GM18508 (cell line): Measurements from ENCODE around the gene B9D1.

Experiments used
- ATAC-seq: cut with Tn5 transposase; IDR thresholded peaks from one replicate; pipeline ENCODE4 v1.9.1; 2021; ENCODE audit warnings: moderate number of reproducible peaks; ENCODE audit not compliant: insufficient read depth, unreplicated experiment

Gene B9D1, protein sequence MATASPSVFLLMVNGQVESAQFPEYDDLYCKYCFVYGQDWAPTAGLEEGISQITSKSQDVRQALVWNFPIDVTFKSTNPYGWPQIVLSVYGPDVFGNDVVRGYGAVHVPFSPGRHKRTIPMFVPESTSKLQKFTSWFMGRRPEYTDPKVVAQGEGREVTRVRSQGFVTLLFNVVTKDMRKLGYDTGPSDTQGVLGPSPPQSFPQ

DNA sequence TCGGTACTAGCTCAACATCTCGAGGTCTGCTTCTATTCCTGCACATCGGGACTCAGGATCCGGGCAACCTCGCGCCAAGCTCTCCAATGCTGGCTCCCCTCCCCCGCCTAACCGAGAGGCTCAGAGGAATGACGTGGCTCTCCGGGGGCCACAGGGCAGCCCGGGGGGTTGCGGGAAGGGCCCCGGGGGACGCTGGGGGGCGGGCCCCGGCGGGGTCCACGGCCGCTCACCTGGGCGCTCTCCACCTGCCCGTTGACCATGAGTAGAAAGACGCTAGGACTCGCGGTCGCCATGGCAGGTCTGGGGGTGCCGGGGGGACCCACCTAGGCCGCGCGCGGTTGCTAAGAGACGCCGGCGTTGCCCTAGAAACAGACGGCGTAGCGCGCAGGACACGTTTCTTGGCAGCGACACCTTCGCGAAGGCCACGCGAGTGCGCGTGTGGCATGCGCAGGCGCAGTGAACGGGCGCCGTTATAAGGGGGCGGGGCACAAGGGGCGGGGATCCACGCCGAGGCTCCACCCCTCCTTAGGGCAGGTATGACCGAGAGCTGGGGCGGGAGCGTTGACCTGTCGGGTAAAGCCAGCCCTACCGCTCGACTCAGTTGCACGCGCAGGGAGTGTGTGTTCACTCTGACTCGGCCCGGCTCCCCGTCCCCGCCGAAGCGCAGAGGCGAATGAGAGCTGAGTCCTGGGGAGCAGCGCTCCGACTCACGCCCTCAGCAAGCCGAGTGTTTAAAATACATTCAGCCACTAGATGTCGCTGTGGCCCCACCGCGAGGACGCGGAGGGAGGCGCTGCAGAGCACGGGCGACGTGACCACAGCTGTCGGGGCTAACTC, at the start of gene B9D1:
B9D1 (minus strand) TSS at position 447 of the 837 bp plus-strand sequence; CDS start at position 293, 154 bp downstream.
- peak; percentile 57 for ATAC-seq

DNA sequence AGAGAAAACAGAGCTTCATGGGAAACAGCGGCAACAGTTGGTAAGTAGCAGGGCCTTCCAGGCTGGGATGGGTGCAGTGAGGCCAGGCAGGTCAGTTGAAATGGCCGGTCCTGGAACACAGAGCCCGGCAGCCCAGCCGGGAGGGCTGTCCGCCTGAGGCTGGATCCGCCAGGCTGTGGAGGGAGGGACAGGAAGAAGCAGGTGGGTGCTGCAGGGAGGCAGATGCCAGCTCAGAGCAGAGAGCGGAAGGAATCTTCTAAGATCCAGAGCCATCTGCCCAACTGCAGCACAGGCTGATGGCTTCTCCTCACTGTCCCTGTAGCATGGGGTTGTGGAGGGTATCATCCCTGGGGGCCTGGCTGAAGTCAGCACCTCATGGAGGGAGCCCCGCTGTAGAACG, 49.1 kb upstream of the B9D1 start:
- ATAC-seq, result no peak

DNA sequence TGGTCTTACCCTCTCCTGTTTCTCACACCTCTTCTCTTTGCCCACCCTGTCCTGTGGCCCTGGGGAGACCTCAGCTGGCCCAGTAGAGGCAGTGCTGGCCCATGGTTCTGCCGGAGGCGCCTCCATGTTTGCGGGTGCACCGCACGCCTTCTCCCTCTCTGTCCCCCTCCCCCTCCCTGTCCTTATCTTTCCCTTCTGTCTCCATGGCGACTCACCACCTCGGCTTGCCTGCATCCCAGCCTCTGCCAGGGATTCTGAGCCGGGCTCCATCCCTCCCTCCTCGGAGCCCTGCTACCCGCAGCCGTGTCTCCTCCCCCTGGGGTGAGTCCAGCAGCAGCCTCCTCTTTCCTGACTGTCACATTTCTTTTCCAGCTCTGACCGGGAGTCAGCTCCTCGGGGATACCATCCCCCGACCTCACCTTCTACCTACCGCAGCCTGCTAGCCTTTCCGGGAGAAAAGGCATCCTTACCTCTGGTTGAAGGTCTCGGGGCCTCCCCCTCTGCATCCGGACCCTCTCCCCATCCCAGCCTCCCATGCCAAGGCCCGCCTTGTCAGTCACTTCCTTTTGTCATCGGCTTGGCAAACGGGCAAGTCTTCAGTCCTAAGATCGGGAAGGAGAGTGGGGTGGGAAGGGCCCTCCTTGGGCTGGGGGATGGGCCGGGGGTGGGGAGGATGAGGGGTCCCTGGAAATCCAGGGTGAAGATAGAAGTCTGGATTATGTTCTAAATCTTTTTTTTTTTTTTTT, 48.5 kb upstream of the B9D1 start, which contains the start of gene RNF112:
RNF112 (plus strand) TSS at position 358 of the 746 bp plus-strand sequence; CDS start at position 535, 177 bp downstream.
- no peak for ATAC-seq

DNA sequence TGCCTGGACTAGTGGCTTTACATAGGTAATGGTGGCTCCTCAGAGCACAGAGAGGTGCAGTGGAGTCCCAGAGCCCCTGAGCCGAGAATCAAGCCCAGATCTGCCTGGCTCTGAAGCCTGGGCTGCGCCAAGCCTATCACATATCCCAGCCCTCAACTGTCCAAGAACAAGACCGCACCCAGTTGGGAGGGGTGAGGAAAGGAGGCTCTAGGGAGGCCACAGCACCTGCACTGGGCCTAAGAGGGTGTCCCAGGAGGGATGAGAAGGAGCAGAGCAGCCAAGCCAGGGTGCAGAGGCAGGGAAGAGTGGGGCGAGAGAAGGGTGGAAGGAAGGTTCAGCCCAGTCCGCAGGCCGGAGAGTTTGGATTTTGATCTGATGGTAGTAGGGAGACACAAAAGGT, 47.6 kb upstream of the B9D1 start:
- ATAC-seq, result no peak

DNA sequence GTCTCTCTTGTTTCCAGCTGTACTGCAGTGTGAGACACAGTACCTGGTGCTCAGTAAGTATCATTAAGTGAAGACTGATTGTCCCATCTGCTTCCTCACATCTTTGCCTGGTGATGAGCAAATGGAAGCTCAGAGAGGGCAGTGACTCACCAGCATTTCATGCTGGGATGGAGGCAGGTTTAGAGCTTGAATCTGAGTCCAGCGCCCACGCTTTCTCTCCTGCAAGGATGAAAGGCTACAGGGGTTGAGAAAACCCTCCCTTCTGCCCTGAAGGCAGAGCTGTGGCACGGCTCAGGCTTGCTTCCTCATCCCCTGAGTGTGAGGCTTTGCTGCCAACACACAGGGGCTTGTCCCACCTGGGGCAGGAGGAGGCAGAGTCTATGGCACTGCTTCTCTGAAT, 47.0 kb upstream of the B9D1 start:
- no peak for ATAC-seq

DNA sequence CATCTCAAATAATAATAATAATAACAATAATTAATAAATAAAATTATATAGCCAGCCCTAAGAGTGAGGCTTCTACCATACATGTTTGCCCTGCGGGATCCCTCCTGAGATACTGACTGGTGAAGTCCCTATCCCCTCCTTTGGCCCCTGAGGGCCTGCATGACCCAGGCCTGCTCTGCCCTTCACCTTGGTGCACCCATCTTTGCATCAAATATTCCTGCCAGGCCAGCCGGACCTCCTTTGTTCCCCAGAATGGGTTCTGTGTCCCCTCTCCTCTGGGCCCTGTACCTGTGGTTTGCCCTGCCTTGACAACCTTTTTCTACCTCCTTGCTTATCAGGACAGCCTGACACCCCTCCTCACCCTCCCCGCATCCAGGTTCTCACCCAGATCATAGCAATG, 46.5 kb upstream of the B9D1 start:
- ATAC-seq, result no peak

DNA sequence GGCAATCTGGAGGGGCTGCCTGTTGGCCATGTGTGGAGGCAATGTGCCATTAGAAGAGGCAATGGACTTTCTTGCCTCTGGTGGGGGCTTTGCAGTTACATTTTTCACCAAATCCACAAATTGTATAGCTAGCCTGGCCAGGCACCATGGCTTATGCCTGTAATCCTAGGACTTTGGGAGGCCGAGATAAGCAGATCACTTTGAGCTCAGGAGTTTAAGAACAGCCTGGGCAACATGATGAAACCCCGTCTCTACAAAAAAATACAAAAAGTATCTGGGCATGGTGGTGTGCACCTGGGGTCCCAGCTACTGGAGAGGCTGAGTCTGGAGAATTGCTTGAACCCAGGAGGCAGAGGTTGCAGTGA, 45.8 kb upstream of the B9D1 start:
- ATAC-seq, result no peak

DNA sequence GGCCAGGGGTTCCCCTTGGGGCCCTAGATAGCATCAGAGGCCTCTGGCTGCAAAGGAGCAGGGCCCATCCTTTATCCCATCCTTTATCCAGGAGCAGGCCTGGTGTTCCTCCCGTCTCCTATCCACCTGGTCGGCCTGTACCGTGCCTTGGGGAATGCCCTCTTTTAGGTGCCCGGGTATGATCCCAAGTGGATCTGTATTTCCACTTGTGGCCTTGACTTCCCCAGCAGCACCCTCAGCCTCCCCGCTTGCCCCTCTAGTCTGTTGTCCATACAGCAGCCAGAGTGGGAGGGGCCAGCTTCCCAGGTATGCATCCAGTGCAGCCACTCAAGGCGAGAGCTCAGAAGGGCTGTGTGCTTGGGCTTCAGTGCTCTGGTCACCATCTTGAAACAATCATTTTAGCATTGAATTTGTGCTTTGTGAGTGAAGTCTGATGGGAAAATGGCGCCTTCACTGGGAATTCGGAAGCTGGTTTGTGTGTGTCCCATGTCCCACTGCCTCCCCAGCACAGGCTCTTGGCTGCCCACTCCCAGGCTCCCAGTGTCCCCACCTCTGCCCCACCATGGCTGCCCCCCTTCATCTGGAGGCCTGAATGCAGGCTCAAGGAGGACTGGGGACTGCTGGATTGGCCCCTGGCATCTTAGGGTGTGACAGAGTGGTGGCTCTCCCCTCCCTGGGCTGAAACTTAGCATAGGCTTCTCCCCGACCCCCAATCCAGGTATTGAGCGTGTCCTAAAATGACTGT, 45.2 kb upstream of the B9D1 start:
- ATAC-seq, result no peak

DNA sequence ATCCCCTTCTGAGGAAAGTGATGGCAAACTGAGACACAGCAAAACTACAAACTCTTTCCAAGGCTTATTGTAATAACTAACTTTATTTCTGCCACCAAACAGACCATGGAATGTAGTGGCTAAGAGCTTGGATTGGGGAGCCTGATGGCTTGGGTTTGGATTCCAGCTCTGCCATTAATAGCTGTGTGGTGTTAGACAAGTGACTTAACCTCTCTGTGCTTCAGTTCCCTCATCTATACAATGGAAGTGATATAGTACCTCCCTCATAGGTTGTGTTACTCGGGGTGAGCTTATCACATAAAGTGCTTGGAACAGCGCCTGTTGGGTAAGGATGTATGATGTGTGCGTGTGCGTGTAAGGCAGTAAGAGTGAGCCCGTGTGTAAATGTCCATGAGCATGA, 42.6 kb upstream of the B9D1 start:
- no peak for ATAC-seq

DNA sequence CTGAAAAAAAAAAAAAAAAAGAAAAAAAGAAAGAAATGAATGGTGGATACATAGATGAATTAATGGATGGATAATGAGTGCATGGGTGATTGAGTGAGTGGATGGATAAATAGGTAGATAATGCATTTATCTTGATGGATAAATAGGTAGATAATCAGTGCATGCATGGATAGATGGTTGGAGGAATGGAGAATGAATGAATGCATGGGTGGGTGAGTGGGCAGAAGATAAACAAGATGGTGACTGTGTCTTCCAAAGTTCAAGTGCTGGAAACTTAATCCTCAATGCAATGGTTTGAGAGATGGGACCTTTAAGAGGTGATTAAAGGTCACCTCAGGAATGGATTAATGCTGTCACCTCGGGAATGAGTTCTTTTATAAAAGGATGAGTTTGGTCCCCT, 41.7 kb upstream of the B9D1 start:
- no peak for ATAC-seq

DNA sequence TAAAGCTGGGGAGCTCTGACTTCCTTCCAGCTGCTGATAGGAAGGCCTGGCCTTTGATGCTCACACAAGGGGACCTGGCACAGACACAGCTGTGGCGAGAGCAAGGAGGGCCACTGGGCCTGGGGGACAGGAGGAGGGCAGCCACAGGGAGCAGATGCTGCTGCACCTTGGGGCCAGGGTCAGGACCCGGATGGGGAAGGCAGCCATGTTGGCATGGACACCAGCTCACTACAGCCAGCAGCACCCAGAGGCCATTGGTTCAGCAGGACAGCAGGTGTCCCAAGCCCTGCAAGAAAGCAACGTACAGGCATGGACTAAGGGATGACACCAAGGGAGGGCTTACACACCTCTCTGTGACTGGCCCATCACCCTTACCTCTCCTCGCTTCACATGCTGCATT, 40.5 kb upstream of the B9D1 start:
- ATAC-seq, result no peak

DNA sequence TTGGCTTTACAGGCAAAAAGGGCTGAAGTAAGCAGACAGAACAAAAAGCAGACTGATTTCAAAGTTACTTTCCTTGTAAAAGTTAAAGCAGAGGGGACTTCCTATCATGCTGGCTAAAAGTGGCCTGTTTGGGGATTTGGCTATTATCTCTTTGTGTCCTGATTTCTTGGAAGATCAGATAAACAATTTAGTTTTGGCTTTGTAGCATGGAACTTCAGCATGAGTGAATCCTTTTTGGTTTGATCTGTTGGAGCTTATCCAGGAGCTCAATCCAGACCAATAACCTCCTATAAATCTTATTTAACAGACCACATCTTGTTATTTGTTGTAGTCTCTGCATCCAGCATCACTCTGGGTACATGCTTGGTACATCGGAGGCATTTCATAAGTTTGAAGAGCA, 39.6 kb upstream of the B9D1 start:
- no peak for ATAC-seq

DNA sequence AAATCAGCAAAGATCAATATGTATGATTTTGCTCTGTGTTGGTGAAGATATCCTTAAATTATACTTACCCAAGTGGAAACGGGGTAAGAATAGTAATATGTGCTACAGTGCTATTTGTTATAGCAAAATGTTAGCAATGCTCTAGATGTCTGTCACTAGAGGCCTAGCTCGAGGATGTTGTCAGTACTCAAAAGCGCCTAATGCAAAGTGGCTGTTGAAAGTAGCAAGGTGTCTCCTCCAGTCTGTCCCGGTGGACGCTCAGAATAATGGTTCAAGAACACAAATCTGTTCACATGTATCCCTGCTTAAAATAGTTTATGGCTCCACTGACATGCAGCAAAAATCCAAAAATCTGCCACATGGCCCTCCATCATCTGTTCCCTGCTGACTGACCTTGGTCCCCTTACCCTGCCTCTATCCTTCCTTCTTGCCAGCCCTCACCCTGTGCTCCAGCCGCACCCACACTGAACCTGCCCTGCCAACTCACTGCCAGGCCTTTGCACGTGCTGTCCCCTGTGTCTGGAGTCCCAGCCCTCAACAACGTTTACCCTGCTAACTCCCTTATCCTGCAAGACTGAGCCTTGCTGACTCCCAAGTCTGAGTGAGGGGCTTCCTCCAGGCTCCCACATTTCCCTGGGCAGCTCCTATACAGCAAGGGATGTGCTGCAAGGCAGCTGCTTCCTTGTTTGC, 38.9 kb upstream of the B9D1 start:
- no peak for ATAC-seq

DNA sequence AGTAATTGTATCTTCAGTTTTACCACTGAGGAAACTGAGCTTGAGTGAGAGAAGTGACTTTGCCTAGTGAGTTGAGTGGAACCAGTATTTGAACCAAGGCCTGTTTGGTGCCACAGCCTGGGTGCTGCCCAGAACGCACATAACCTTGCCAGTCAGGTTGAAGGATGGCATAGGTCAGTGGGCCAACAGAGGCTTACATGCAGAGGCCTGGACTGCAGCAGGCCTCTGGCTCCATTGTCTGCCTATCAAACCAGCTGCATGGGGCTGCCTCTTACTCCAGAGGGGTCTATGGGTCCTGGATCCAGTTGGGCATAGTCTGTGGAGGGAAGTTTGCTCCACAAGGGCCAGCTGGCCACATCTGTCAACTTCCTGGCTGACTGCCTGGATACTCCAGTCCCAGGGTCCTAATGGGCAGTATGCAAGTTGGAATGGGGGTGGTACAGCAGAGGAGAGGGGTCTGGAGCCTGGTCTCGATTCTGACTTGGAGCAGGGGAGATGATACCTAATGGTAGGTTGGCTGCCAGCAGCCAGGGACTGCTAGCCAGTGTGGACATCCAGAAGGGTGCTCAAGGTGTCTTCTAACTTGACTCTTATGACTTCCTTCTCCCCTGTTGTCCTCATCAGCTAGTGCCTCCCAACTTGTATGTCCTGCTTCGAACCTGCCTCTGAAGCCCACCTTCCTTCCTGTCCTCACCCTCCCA, 37.4 kb upstream of the B9D1 start:
- ATAC-seq, result no peak

DNA sequence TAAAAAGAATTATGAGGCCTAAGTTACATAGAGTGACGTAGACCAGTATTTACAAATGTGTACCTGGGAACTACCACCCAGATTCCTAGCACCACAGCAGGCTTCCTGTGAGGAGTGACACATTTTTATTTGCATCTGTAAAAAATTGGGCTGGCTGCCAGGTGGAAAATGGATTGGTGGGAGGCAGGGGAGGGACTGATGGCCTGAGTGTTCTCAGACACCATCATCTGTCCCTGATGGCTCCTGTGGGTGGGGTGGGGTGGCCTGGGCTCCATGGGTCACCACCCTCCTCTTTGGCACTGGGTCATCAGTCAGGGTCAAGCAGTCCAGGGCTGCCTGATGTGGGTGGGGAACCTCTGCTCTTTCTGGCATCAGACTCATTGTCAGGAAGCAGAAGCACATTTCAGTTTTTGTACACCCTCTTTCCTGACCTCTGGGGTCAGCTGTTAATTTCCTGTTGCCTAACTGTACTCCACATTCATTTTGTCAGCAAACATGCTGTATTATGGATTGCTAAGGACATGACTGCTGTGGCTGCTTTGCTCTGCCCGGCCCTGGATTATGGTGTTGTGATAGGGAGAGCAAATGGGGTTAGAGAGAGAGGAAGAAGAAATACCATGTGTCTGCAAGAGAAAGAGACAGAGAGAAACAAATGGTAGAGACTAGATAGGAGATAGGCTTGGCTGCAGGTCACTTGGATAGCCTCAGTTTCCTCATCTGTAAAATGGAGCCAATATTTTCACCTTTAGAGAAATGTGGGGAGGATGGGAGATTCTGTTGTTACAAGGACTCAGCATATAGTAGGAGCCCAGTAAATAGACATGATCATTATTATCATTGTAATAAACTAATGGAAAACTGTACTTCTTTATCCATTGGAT, 36.0 kb upstream of the B9D1 start:
- no peak for ATAC-seq

DNA sequence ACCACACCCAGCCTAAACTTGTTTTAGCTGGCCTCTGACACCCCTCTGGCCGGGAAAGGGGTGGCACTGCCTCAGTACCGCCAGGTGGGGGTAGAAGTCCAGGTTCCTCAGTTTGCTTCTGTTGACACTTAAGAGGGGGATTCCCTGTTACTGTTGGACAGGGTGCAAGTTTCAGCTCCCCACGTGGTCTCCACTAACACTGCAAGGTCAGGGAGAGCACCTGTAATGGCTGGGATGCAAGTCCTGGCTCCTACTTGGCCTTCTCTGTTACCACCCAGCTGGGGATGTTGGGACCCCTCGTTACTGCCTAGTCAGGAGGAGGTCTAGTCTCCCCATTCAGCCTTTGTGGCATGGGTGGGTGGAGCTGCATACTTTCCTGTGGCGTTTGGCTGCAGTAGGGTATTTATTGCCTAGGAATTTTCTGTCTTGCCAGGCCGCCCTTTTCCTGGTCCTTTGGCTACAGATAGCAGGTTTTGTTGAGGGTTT, 35.1 kb upstream of the B9D1 start:
- no peak for ATAC-seq

DNA sequence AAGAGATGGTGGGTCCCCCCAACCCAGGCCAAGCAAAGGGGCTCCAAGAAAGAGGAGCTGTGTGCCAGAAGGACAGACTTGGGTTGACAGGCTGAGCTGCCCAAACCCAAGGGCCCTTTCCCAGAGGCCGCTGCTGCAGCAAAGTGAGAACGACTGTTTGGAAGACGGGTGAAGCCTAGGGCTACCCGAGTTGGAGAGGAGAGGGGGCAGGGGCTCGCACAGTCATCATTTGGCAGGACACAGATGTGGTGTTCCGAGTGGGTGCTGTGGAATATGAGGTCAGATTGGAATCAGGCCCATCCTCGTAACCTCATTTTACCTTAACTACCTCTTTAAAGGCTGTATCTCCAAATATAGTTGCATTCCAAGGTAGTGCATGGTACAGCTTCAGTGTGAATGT, 29.8 kb upstream of the B9D1 start:
- ATAC-seq, result no peak

DNA sequence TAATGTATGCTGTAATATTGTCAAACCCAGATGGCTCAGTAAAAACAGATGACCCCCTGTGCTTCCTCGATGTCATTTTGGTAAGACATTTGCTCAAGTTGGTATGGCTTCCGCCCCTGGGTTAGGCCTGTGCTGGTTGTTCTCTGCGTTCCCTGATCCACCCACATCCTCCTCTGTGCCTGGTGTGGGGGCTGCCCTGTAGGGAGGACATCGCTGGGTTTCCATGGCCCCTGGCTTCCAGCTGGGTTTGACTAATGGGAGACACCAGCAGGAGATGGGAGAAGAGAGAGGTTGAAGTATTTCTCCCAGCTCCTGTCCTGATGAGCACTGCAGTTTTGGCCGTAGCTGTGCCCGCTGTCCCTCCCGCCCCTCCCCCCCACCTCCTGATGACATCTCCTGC, 28.9 kb upstream of the B9D1 start:
- ATAC-seq, result no peak
